Stimulated activated CD4-positive, alpha-beta T cell treated with anti-CD3 and anti-CD28 coated beads, Interleukin-12 subunit alpha, Interleukin-12 subunit beta, amount 100 ng/mL, for 4 hours (primary cell): ENCODE results near the gene FBLIM1.

ENCODE experiments used
- DNase-seq: peaks from one replicate; pipeline ENCODE4 v3.0.0-alpha.2; 2020

The FBLIM1 gene

GRCh38 chr1:15748690-15749398 is 9.8 kb upstream of the FBLIM1 start:
- no peak for DNase-seq

- DNase-seq = no peak
Observed at GRCh38 chr1:15749399-15750291, 8.9 kb upstream of the FBLIM1 start.

- no peak for DNase-seq
Observed at GRCh38 chr1:15750924-15751323, 7.7 kb upstream of the FBLIM1 start.

DNA sequence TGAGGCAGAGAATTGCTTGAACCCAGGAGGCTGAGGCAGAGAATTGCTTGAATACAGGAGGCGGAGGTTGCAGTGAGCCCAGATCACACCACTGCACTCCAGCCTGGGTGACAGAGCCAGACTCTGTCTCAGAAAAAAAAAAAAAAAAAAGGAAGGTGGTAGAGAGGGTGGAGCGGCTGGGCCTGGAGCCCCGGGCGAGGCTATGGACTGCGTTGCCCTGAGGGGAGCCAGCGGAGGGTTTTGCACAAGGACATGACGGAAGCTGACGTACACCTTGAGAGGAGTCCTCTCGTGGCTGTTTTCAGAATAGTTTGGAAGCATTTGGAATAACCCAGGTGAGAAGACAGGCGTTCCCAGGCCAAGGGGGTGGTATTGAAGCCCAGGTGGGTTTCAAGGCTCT is 6.9 kb upstream of the FBLIM1 start:
- DNase-seq = no peak

GRCh38 chr1:15753776-15754175 is 4.8 kb upstream of the FBLIM1 start:
- DNase-seq = no peak

- no peak for DNase-seq
Observed at GRCh38 chr1:15755021-15755645, 3.5 kb upstream of the FBLIM1 start.

GRCh38 chr1:15755646-15756040 is 3.0 kb upstream of the FBLIM1 start:
- no peak for DNase-seq

DNA sequence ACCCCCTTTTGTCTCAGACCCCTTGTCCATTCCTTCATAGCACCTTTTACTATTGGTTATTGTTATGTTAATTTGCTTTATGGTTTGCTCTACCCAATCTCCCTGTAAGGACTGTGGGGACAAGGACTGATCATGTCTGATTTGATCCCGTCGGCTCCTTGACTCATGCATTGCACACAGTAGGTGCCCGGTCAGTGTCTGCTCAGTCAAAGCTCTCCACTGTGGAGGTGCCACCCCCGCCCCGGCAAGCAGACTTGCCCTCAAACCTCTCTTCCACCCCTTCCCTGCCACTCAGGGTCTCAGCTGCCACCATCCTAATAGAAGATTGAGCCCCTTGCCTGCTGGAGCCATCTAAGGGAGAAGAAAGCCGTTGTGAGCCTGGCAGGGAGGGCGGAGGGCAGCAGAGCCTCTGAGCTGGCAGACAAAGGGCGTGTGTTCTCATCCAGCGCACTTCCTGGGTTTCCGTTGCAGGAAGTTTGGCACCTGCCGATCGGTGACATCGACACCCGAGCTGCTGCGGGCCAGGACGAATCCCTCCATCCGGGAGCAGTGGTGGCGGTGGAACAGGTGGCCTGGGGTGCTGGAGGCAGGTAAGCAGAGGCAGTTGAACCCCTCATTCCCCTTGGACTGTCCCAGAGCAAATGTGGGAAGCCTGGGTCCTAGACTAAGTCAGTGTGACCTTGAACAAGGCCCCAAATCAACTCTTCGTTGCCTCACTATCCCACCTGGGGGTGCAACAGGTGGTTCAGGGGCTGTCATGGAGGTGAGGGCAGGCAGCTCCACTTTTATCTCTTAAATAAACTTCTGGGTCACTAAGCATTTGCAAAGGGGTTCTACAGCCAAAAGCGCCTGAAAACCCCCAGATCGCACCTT is 2.2 kb upstream of the FBLIM1 start:
- no peak for DNase-seq

DNA sequence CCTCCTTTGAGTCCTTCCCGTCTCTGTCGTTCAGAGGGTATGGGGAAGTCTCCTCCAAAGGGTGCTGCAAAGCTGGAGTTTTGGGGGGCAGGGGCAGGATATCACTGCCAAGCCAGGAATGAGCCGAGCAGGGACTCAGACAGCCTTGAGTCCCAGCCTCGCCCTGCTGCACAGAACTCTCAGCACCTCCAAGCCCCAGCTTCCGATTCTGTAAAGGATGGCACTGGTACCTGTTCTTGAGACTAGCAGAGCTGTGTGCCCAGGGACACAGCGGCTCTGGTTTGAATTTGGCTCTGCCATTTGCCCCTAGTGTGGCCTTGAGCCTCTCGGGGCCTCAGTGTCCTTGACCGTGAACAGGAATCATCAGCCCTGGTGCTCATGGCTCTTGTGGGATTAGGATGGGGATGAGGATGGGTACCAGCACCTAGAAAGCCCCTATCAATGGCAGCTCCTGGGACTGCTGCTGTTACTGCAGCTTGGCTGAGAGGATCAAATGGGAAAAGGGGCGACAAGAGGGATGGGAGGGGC is 1.5 kb upstream of the FBLIM1 start:
- no peak for DNase-seq

DNA sequence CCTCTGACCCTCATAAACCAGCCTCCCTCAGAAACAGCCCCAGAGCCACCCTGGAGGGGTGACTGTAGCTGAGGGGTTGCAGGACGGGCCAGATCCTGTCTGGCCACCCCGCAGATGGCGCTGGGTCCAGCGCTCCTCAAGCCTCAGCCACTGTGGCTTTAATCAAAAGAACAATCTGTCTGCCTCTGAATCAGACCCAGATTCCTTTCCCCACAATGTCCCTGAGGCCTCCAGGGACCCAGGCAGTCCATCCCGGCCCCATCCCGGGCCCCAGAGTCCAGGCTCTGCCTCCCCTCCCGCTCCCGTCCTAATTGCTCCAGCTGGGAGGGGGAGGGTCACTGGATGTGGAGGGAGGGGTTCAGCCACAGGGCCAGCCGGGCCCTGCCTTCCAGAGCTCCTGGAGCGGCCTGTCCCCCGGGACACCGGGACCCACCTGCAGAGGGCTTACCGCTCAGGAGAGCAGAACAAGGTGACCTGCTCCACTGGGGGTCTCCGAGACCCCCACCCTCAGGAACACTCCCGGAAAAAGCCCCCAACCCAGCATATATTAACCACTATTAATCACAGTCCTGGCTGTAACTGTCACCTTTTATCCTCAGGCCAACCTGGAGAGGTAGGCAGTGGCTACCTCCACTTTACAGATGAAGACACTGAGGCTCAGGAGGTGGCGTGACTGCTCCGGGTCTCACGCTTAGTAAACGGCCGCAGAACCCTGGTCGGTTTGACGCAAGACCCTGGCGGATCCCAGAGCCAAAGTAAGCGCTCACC is 836 bp upstream of the FBLIM1 start:
- no peak for DNase-seq

DNA sequence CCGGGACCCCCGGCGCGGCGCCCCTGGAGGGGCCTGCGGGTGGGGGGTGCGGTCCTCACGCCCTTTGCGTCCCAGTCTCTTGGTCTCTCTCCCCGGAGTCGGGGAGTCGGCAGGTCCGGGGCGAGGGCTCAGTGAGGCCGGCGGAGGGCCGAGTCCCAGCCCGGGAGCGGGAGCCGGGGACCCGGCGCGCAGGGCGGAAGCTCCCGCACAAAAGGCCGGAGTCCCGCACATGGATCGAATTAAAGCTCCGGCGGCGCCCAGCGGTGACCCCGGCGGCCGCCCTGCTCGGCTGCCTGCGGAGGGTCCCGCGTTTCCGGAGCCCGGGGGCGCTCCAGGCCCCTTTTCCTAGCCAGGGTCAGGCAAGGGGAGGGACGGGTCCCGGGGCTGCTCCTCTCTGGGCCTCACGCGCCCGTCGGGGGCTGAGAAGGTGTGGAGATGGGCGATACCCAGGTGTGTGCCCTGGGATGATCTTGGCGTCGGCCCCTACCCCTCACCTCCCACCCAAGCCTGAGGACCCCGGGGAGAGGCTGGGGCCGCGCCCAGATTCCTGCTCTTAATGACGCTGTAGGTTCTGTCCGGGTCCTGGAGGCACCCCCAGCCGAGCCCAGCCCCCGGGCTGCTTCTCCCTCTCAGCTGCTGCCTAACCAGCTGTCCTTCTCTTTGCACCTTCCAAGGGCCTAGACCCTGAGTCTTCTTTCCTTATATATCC is 512 bp downstream of the FBLIM1 start:
- no peak for DNase-seq

- DNase-seq = no peak
Observed at GRCh38 chr1:15760520-15761211, 2.1 kb downstream of the FBLIM1 start.

- no peak for DNase-seq
Observed at GRCh38 chr1:15761366-15762128, 3.0 kb downstream of the FBLIM1 start.

DNA sequence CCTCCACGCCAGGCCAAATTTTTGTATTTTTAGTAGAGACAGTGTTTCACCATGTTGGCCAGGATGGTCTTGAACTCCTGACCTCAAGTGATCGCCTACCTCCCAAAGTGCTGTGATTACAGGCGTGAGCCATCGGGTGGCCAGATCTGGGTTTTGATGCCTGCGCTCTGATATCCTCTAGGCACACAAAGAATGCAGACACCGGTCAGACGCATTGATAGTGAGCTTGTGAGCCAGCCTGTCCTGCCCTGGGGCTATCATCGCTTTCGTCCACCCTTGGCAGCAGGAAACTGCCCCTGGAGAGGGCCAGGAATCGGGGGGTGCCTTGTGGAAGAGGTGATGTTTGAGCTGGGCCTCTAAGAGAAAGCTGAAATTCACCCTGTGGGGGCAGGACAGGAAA is 4.0 kb downstream of the FBLIM1 start:
- no peak for DNase-seq

- no peak for DNase-seq
Observed at GRCh38 chr1:15764269-15764764, 5.7 kb downstream of the FBLIM1 start.

DNA sequence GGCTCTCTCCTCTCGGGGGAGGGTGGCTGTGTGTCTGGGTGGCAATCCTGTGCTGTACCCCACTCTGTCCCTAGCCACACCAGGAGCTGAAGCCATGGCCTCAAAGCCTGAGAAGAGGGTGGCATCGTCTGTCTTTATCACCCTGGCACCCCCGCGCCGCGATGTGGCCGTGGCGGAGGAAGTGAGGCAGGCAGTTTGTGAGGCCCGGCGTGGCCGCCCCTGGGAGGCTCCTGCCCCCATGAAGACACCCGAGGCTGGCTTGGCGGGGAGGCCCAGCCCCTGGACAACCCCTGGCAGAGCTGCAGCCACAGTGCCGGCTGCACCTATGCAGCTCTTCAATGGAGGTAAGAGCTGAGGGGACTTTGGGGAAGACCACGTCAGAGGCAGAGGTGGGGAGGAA is 6.3 kb downstream of the FBLIM1 start:
- no peak for DNase-seq

GRCh38 chr1:15765495-15766194 is 7.0 kb downstream of the FBLIM1 start:
- DNase-seq = no peak

DNA sequence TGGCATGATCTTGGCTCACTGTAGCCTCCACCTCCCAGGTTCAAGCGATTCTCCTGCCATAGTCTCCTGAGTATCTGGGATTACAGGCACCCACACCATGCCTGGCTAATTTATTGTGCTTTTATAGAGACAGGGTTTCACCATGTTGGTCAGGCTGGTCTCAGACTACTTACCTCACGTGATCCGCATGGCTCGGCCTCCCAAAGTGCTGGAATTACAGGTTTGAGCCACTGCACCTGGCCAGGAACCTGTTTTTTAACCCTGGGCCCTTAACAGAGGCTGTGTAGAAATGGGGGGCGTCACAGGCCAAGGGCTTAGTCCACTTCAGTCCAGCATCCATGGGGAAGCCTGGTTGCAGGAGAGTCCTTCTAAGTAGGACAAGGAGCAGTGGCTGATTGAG is 9.3 kb downstream of the FBLIM1 start:
- no peak for DNase-seq

- DNase-seq = no peak
Observed at GRCh38 chr1:15768388-15768787, 9.8 kb downstream of the FBLIM1 start.
